GM12878 (cell line): ENCODE results near the gene C3orf70. TPM values are rescaled to one million over a fixed set of nuclear protein-coding genes. Genes with fewer than 3 reads are reported as not detected.

Source experiments
- ATAC-seq: fragments of 200-7000 bp; cut with Tn5 transposase; 3 replicates; pipeline ENCODE4 v1.9.1; 2020; ENCODE audit warnings: mild to moderate bottlenecking, moderate library complexity
- BruUV-seq: library from RNA; stranded (reverse); fragments of 400-500 nt; replicated peaks from 2 replicates; lab custom pipeline; 2021; lab: Mats Ljungman, UMichigan
- CTCF ChIA-PET: fragments of 300-600 bp; sonication (Branson Sonifier 250); formaldehyde crosslinking; extraction: SDS; loops from one replicate; lab custom pipeline; 2021; ENCODE audit warnings: inconsistent platforms; lab: Yijun Ruan, JAX
- POLR2A ChIA-PET: fragments of 350-600 bp; formaldehyde crosslinking; extraction: SDS; loops from one replicate; lab custom pipeline; 2021; ENCODE audit warnings: inconsistent platforms; lab: Charles Lee
- RAD21 ChIA-PET: fragments of 300-600 bp; sonication (Branson Sonifier 250); formaldehyde crosslinking; loops from one replicate; lab custom pipeline; 2023; ENCODE audit warnings: antibody characterized with exemption; ENCODE audit not compliant: unreplicated experiment; lab: Charles Lee
- SMC1A ChIA-PET: fragments of 300-600 bp; sonication (Branson Sonifier 250); formaldehyde crosslinking; loops from one replicate; lab custom pipeline; 2023; ENCODE audit not compliant: unreplicated experiment, uncharacterized antibody; lab: Charles Lee
- DNase-seq: peaks from one replicate; pipeline ENCODE4 v3.0.0-alpha.2; 2011; ENCODE audit warnings: low read depth, low spot score
- FAIRE-seq: peaks from 3 replicates; lab custom pipeline; 2011; peaks lifted over from hg19 to GRCh38; lab: Jason Lieb, UNC
- H2AFZ ChIP-seq: 2 replicates; pipeline ENCODE4 v1.6.0; 2011; ENCODE audit warnings: low read depth, low read length, control low read depth; ENCODE audit not compliant: control insufficient read depth
- H3K27ac ChIP-seq: 2 replicates; pipeline ENCODE4 v1.5.1; 2011; ENCODE audit warnings: control low read depth; ENCODE audit not compliant: control insufficient read depth, insufficient read depth
- H3K27me3 ChIP-seq, 2 experiments: replicated peaks in 1 of 2; 2 replicates each; pipeline versions ENCODE4 v1.6.0 to v1.6.1; 2011; ENCODE audit warnings: low read length in 1 of 2; ENCODE audit not compliant: control insufficient read depth in 2 of 2, insufficient read depth in 2 of 2
- H3K36me3 ChIP-seq, 2 experiments: 2 replicates each; pipeline ENCODE4 v1.5.1; 2011; ENCODE audit warnings: low read length in 1 of 2; ENCODE audit not compliant: control insufficient read depth in 2 of 2, insufficient read depth in 2 of 2
- H3K4me1 ChIP-seq: 2 replicates; pipeline ENCODE4 v1.6.1; 2011; ENCODE audit warnings: mild to moderate bottlenecking, low read length, moderate library complexity, mixed read lengths; ENCODE audit not compliant: control insufficient read depth, insufficient read depth
- H3K4me2 ChIP-seq: 2 replicates; pipeline ENCODE4 v1.6.0; 2011; ENCODE audit warnings: control low read depth; ENCODE audit not compliant: control insufficient read depth, insufficient read depth
- H3K4me3 ChIP-seq: fragments of 200-600 bp; sonication (generic); 2 replicates; pipeline ENCODE4 v1.5.1; 2016
- H3K79me2 ChIP-seq: 2 replicates; pipeline ENCODE4 v1.6.0; 2011; ENCODE audit warnings: low read length; ENCODE audit not compliant: control insufficient read depth, insufficient read depth
- H3K9ac ChIP-seq: 2 replicates; pipeline ENCODE4 v1.8.0; 2011; ENCODE audit warnings: low read length, control low read depth, mixed read lengths; ENCODE audit not compliant: control insufficient read depth, insufficient read depth
- H3K9me3 ChIP-seq: replicated peaks from 3 replicates; pipeline ENCODE4 v1.5.1; 2011; ENCODE audit warnings: mild to moderate bottlenecking, low read length; ENCODE audit not compliant: control insufficient read depth, insufficient read depth
- H4K20me1 ChIP-seq: 2 replicates; pipeline ENCODE4 v1.6.0; 2011; ENCODE audit not compliant: control insufficient read depth, insufficient read depth
- BMI1 ChIP-seq: fragments of 450-650 bp; IDR thresholded peaks from 2 replicates; pipeline ENCODE4 v1.6.1; 2016; ENCODE audit warnings: mild to moderate bottlenecking, moderate library complexity, borderline replicate concordance
- CBX3 ChIP-seq: fragments of 200-600 bp; sonication (generic); IDR thresholded peaks from 2 replicates; pipeline ENCODE4 v1.6.1; 2016; ENCODE audit warnings: low read depth, borderline replicate concordance
- CBX5 ChIP-seq: sonication (generic); IDR thresholded peaks from 2 replicates; pipeline ENCODE4 v1.6.1; 2016; ENCODE audit warnings: low read depth, moderate library complexity, mild to moderate bottlenecking, inconsistent platforms
- E2F4 ChIP-seq: IDR thresholded peaks from 2 replicates; pipeline ENCODE4 v1.6.1; 2012; ENCODE audit warnings: low read depth, low read length, improper control_type of control experiment
- HSF1 ChIP-seq: fragments of 150-350 bp; IDR thresholded peaks from 2 replicates; pipeline ENCODE4 v1.6.1; 2014; ENCODE audit warnings: mild to moderate bottlenecking, low read depth, low read length
- NFYA ChIP-seq: IDR thresholded peaks from 2 replicates; pipeline ENCODE4 v1.6.1; 2011; ENCODE audit warnings: low read depth, mild to moderate bottlenecking, low read length, improper control_type of control experiment, borderline replicate concordance
- NR2F1 ChIP-seq: fragments of 450-650 bp; conservative IDR thresholded peaks from 2 replicates; pipeline ENCODE4 v1.6.1; 2017; ENCODE audit warnings: mild to moderate bottlenecking
- SPI1 ChIP-seq: IDR thresholded peaks from 2 replicates; pipeline ENCODE4 v1.6.1; 2011; ENCODE audit warnings: low read depth, mild to moderate bottlenecking, low read length, moderate library complexity, borderline replicate concordance; ENCODE audit not compliant: insufficient read depth
- SREBF1 ChIP-seq: IDR thresholded peaks from 2 replicates; pipeline ENCODE4 v1.6.1; 2012; ENCODE audit warnings: mild to moderate bottlenecking, low read length
- SREBF2 ChIP-seq: IDR thresholded peaks from 2 replicates; pipeline ENCODE4 v1.6.1; 2012; ENCODE audit warnings: mild to moderate bottlenecking, low read length
- STAT3 ChIP-seq: IDR thresholded peaks from 2 replicates; pipeline ENCODE4 v1.6.1; 2011; ENCODE audit warnings: low read depth, low read length, improper control_type of control experiment
- TAF1 ChIP-seq: IDR thresholded peaks from 2 replicates; pipeline ENCODE4 v1.6.1; 2011; ENCODE audit warnings: mild to moderate bottlenecking, low read depth, low read length, borderline replicate concordance
- YBX1 ChIP-seq: fragments of 450-650 bp; IDR thresholded peaks from 2 replicates; pipeline ENCODE4 v1.6.1; 2016; ENCODE audit warnings: antibody characterized with exemption
- ZNF622 ChIP-seq: fragments of 450-650 bp; IDR thresholded peaks from 2 replicates; pipeline ENCODE4 v1.6.1; 2017; ENCODE audit warnings: mild to moderate bottlenecking, inconsistent platforms
- WGBS: methylation state at CpG from one replicate; pipeline ENCODE4 v1.1.6; 2016; ENCODE audit warnings: low lambda C conversion rate; ENCODE audit not compliant: insufficient replicate concordance, insufficient coverage; ENCODE audit errors: missing lambda C conversion rate; 5-methylcytosine and 5-hydroxymethylcytosine counted together
- in situ Hi-C: fragments of 300-500 bp; cut with MboI; formaldehyde crosslinking; loops from 9 replicates; pipeline ENCODE4 v1.14.3; 2018; ENCODE audit warnings: mixed read lengths
- intact Hi-C: fragments of 100-400 bp; cut with micrococcal nuclease; formaldehyde crosslinking; loops from one replicate; pipeline ENCODE4 v1.14.2; 2022; ENCODE audit not compliant: unreplicated experiment
- polyA plus RNA-seq, 11 experiments: library from polyadenylated mRNA; depleted of rRNA in 4 of 11; unstranded in 6 of 11; stranded (reverse) in 5 of 11; fragments of >200 nt; fragmentation: Nextera tagmentation in 4 of 11; fragmentation: Illumina TruSeq in 1 of 11; extraction: Ambion mirVana in 4 of 11; extraction: Trizol in 1 of 11; gene quantifications; 1 replicate in 1 of 11; 2 replicates in 10 of 11; pipeline versions ENCODE4 v1.2.1 to v1.2.3, GENCODE V29; 2011 to 2016; ENCODE audit warnings: inconsistent platforms in 2 of 11, missing spikeins in 2 of 11, low read depth in 1 of 11
- total RNA-seq, 4 experiments: library from RNA; depleted of rRNA in 3 of 4; stranded (reverse); fragments of >200 nt in 3 of 4; fragmentation: Illumina TruSeq in 1 of 4; extraction: Trizol in 1 of 4; gene quantifications; 2 replicates each; pipeline versions ENCODE4 v1.2.1 to v1.2.3, GENCODE V29; 2013 to 2021
- TF ChIP-seq, protein P1 (sequence below): IDR thresholded peaks from 2 replicates; pipeline ENCODE4 v1.6.1; 2011; ENCODE audit warnings: low read depth, mild to moderate bottlenecking, low read length, moderate library complexity, borderline replicate concordance; ENCODE audit errors: extremely low read depth
- TF ChIP-seq, protein P2 (sequence below): fragments of 450-650 bp; formaldehyde crosslinking; IDR thresholded peaks from 2 replicates; pipeline ENCODE4 v1.4.0; 2020; ENCODE audit warnings: mild to moderate bottlenecking, moderate library complexity
- TF ChIP-seq, protein P3 (sequence below): IDR thresholded peaks from 2 replicates; pipeline ENCODE4 v1.6.1; 2012; ENCODE audit warnings: low read length, inconsistent platforms

The C3orf70 gene
- total and polyA plus RNA-seq, 10 of the 15 experiments (the other 5 are each of a cell fraction or from before 2014, with no cell fraction given): 0.03 to 0.04 TPM; not detected in 8

DNA sequence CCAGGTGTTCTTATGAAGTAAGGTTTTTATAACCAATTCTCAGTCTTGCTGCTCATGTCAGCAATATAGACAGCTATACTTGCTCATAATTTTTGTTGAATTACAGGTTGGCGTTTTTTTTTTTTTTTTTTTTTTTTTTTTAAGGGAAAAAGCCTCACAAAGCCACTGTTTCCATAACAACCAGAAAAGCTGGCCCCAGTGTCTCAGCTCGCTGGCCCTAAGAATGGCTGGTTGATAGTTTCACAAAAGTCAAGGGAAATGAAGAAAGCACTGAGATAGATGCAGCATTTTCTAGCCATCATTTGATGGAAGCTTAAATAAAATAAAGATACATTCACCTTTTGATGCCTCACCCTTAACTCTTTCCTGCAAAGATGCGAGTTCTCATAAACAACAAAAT lies 121.9 kb downstream of the C3orf70 start:
- Histone ChIP-seq H3K4me1 (no peaks in the 10 kb centered on the region), H3K9ac (no peak overlapping the region), H3K79me2 (no peaks in the 10 kb centered on the region), H3K36me3 (no peaks in the 10 kb centered on the region), H3K4me3 (no peak overlapping the region), H3K9me3 (no peaks in the 10 kb centered on the region), H2AFZ (no peak overlapping the region), H4K20me1 (no peaks in the 10 kb centered on the region), H3K4me2 (no peak overlapping the region), H3K27ac (no peak overlapping the region), H3K27me3 (no peaks in the 10 kb centered on the region)
- DNase-seq (no peak), FAIRE-seq (no peak), ATAC-seq (no peak)
- RAD21 ChIA-PET: no interaction called here
- BruUV-seq: no TSS peak
- TF ChIP-seq, protein P1, sequence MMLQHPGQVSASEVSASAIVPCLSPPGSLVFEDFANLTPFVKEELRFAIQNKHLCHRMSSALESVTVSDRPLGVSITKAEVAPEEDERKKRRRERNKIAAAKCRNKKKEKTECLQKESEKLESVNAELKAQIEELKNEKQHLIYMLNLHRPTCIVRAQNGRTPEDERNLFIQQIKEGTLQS: no peak
- TF ChIP-seq SREBF2: no peak
- no peak for TF ChIP-seq NFYA
- TF ChIP-seq TAF1: no peak
- TF ChIP-seq HSF1: no peak
- no peak for TF ChIP-seq CBX5
- TF ChIP-seq SREBF1: no peak
- TF ChIP-seq SPI1: no peak
- TF ChIP-seq, protein P2, sequence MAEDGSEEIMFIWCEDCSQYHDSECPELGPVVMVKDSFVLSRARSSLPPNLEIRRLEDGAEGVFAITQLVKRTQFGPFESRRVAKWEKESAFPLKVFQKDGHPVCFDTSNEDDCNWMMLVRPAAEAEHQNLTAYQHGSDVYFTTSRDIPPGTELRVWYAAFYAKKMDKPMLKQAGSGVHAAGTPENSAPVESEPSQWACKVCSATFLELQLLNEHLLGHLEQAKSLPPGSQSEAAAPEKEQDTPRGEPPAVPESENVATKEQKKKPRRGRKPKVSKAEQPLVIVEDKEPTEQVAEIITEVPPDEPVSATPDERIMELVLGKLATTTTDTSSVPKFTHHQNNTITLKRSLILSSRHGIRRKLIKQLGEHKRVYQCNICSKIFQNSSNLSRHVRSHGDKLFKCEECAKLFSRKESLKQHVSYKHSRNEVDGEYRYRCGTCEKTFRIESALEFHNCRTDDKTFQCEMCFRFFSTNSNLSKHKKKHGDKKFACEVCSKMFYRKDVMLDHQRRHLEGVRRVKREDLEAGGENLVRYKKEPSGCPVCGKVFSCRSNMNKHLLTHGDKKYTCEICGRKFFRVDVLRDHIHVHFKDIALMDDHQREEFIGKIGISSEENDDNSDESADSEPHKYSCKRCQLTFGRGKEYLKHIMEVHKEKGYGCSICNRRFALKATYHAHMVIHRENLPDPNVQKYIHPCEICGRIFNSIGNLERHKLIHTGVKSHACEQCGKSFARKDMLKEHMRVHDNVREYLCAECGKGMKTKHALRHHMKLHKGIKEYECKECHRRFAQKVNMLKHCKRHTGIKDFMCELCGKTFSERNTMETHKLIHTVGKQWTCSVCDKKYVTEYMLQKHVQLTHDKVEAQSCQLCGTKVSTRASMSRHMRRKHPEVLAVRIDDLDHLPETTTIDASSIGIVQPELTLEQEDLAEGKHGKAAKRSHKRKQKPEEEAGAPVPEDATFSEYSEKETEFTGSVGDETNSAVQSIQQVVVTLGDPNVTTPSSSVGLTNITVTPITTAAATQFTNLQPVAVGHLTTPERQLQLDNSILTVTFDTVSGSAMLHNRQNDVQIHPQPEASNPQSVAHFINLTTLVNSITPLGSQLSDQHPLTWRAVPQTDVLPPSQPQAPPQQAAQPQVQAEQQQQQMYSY (CRISPR knock-in tag): no peak
- TF ChIP-seq BMI1: no peak
- no peak for TF ChIP-seq ZNF622
- TF ChIP-seq NR2F1: no peak
- TF ChIP-seq YBX1: no peak
- TF ChIP-seq, protein P3, sequence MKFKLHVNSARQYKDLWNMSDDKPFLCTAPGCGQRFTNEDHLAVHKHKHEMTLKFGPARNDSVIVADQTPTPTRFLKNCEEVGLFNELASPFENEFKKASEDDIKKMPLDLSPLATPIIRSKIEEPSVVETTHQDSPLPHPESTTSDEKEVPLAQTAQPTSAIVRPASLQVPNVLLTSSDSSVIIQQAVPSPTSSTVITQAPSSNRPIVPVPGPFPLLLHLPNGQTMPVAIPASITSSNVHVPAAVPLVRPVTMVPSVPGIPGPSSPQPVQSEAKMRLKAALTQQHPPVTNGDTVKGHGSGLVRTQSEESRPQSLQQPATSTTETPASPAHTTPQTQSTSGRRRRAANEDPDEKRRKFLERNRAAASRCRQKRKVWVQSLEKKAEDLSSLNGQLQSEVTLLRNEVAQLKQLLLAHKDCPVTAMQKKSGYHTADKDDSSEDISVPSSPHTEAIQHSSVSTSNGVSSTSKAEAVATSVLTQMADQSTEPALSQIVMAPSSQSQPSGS: no peak
- TF ChIP-seq CBX3: no peak
- no peak for TF ChIP-seq STAT3
- TF ChIP-seq E2F4: no peak
- in situ Hi-C loops: no loop called here
- CTCF ChIA-PET: interaction anchor here (0.6 kb wide), 1 partner anchor 209 kb away, joined by 4 read pairs; no protein-coding TSS in a partner anchor
- WGBS: 76% methylated on average over 3 of the region's 3 CpGs
- POLR2A ChIA-PET: no interaction called here
- intact Hi-C loops: no loop called here
- SMC1A ChIA-PET: interaction anchor here (1.0 to 1.5 kb wide), 3 partner anchors 17 to 104 kb away, joined by 3 to 4 read pairs (median 3); no protein-coding TSS in a partner anchor
